SK-N-SH (cell line): ENCODE results near the gene DCHS1.

Source experiments
- CHD2 ChIP-seq: fragments of 150-350 bp; IDR thresholded peaks from 2 replicates; pipeline ENCODE4 v1.6.1; 2018; ENCODE audit warnings: low read length; ENCODE audit not compliant: partially characterized antibody
- CTCF ChIP-seq: fragments of 200-600 bp; sonication (generic); IDR thresholded peaks from 2 replicates; pipeline ENCODE4 v1.6.1; 2017; ENCODE audit warnings: antibody characterized with exemption, mild to moderate bottlenecking, moderate library complexity
- EP300 ChIP-seq, 2 experiments: IDR thresholded peaks; 2 replicates each; pipeline versions ENCODE4 v1.4.0 to v1.6.1; 2012; ENCODE audit warnings: borderline replicate concordance in 1 of 2, low read depth in 1 of 2, low read length in 1 of 2
- FOXM1 ChIP-seq: IDR thresholded peaks from 2 replicates; pipeline ENCODE4 v1.4.0; 2012; ENCODE audit warnings: low read depth, mild to moderate bottlenecking
- MXI1 ChIP-seq: IDR thresholded peaks from 2 replicates; pipeline ENCODE4 v1.6.1; 2012; ENCODE audit warnings: mild to moderate bottlenecking, low read depth, low read length, improper control_type of control experiment
- NRF1 ChIP-seq: IDR thresholded peaks from 2 replicates; pipeline ENCODE4 v1.6.1; 2012; ENCODE audit warnings: low read depth, mild to moderate bottlenecking, low read length
- SMC3 ChIP-seq: IDR thresholded peaks from 2 replicates; pipeline ENCODE4 v1.6.1; 2012; ENCODE audit warnings: low read depth, low read length, improper control_type of control experiment
- TAF1 ChIP-seq: IDR thresholded peaks from 2 replicates; pipeline ENCODE4 v1.6.1; 2012; ENCODE audit warnings: low read depth, mild to moderate bottlenecking, low read length, moderate library complexity, borderline replicate concordance
- USF2 ChIP-seq: fragments of 150-350 bp; IDR thresholded peaks from 2 replicates; pipeline ENCODE4 v1.6.1; 2017; ENCODE audit warnings: antibody characterized with exemption, low read length, low read depth, borderline replicate concordance

DNA sequence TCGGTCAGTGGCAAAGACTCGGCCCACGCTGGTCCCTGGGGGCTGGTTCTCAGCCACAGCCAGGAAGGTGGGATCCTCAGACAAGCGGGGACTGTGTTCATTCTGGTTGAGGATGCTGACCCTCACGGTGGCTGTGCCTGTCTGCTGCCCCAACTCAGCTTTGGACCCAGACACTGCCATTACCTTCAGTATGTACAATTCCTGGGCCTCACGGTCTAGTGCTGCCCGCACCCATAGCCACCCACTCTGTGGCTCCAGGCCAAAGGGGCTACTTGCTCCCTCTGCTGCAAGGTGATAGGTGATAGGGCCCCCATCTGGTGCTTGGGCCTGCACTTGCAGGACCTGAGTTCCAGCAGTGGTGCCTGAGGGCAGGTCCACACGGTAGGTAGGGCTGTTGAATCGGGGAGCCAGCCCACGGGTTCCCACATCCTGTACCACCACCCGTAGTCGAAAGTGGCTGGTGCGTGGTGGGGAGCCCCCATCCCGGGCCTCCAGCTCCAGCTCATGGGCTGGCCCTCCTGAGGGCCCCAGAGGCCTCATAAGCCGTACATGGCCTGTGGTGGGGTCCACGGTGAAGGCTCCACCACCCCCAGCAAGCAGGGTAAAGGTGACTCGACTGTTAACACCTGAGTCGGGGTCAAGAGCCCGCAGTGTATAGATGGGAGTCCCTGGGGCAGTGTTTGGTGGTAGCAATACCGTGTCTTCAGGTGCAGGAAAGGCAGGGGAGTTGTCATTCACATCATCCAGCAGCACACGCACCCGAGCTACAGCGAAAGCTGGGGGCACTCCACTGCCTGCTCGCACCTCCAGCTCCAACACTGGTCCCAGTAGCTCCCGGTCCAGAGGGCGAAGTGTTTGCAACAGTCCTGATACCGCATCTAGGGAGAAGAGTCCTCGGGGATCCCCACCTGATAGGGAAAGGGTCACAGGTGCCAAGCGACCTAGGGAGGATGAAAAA, 23.2 kb downstream of the DCHS1 start:
- TF ChIP-seq SMC3 (no peak), CTCF (no peak), TAF1 (no peak), MXI1 (no peak), CHD2 (no peak), NRF1 (no peak), USF2 (no peak), EP300 (IDR thresholded peaks at IDR 0.05; ENCODE audit: borderline replicate concordance in 1 of 2, low read depth in 1 of 2, low read length in 1 of 2) (no peak), FOXM1 (no peak)
